Dendritic cell treated with granulocyte-macrophage colony-stimulating factor and Interleukin-4, amounts not matched to agents 40 ng/mL and 50 ng/mL, for 4 days (primary cell): Measurements from ENCODE around the gene MFSD6.
"Not testable (repeated sequence)": the region's sequence is repeated elsewhere in the genome, so short reads cannot be mapped to it uniquely, and the experiment has no call there.

Source experiments
- H3K27ac Mint-ChIP-seq: one replicate; pipeline ENCODE4 v1.8.0; 2022; ENCODE audit warnings: mild to moderate bottlenecking, mixed read lengths
- H3K27me3 Mint-ChIP-seq: one replicate; pipeline ENCODE4 v1.8.0; 2022; ENCODE audit warnings: mild to moderate bottlenecking, mixed read lengths
- H3K36me3 Mint-ChIP-seq: one replicate; pipeline ENCODE4 v1.8.0; 2022; ENCODE audit warnings: low read depth, mixed read lengths
- H3K4me1 Mint-ChIP-seq: one replicate; pipeline ENCODE4 v1.8.0; 2022; ENCODE audit warnings: low read depth, mixed read lengths
- H3K4me3 Mint-ChIP-seq: one replicate; pipeline ENCODE4 v1.8.0; 2022; ENCODE audit warnings: mild to moderate bottlenecking, moderate library complexity, mixed read lengths
- H3K9me3 Mint-ChIP-seq: one replicate; pipeline ENCODE4 v1.8.0; 2022; ENCODE audit warnings: mixed read lengths
- intact Hi-C: fragments of 100-400 bp; cut with micrococcal nuclease; formaldehyde crosslinking; loops from one replicate; pipeline ENCODE4 v1.15.0; 2022

Gene MFSD6

DNA sequence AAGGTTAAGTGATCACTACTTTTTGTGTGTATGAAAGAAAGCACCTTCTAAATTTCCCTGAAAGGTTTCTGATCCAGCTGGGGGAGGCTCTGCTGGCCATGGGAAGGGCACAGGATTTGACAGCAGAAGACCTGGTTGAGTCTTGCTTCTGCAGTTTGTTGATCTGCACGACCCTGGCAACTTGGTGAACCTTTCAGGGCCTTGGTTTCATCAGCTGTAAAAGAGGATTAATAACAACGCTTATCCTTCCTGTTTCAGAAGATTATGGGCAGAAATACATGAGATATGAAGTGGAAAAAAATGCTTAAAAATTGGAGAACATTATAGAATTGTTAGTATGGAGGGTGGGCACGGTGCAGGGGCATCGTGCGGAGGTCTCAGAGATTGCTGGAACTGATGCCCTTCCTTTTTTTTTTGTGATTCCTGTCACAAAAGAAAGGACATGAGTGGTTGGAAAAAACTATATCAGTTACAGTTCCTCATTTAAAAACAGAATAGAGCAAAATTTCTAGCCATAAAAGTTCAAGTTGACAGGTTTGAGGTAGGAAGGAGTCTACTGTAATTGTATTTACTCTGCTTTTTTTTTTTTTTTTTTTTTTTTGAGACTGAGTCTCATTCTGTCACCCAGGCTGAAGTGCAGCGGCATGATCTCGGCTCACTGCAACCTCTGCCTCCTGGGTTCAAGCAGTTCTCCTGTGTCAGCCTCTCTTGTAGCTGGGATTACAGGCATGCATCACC is 47.4 kb downstream of the MFSD6 start:
- H3K4me3 Mint-ChIP-seq: no peak overlapping the region
- no peaks in the 10 kb centered on the region for H3K9me3 Mint-ChIP-seq
- intact Hi-C loops: no loop called here
- H3K27ac Mint-ChIP-seq: peak overlapping the region; percentile 58
- H3K36me3 Mint-ChIP-seq: peaks cover 21% of the 10 kb centered on the region
- H3K27me3 Mint-ChIP-seq: no peaks in the 10 kb centered on the region
- peaks cover 31% of the 10 kb centered on the region for H3K4me1 Mint-ChIP-seq

DNA sequence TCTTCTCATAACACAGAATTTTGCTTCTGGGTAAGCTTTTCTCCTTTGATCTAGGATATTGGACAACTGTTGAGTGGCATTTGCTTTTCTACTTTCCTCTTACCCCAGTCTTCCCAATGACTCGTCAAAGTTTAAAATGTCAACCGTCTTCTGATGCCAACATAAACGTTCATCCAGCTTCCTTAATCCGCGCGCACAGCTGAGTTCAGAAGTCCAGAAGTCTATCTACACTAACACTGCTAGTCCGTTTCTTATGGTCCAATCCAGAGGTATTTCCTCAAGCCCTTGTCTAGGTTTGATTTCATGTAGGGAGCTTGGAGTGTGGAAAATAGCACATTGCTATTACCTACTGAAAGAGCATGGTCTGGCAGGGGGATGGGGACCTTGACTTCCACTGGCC is 48.7 kb downstream of the MFSD6 start:
- no peak overlapping the region for H3K27ac Mint-ChIP-seq
- no peaks in the 10 kb centered on the region for H3K27me3 Mint-ChIP-seq
- no peak overlapping the region for H3K4me3 Mint-ChIP-seq
- intact Hi-C loops: no loop called here
- peaks cover 20% of the 10 kb centered on the region for H3K4me1 Mint-ChIP-seq
- H3K9me3 Mint-ChIP-seq: no peaks in the 10 kb centered on the region
- H3K36me3 Mint-ChIP-seq: peaks cover 21% of the 10 kb centered on the region

DNA sequence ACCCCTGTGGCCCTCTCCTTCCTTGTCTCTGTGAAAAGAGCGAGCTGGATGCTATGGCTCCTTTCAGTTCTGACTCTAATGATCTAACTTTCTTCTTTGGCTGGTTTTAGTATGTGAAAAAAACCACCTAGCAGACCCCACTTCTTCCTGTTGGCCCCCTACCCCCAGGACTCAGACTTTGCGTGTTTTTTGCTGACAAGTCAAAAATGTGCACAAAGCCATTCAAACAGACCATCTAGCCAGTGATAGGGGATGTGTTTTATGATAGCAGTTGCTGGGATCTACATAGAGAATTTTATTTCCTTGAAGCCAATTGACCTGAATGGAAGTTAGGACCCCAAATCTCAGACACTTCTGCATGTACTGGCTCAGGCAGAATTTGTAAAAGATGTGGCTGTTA is 49.1 kb downstream of the MFSD6 start:
- Mint-ChIP-seq H3K27me3 (no peaks in the 10 kb centered on the region), H3K27ac (no peak overlapping the region), H3K36me3 (peaks cover 21% of the 10 kb centered on the region), H3K9me3 (no peaks in the 10 kb centered on the region), H3K4me1 (peaks cover 16% of the 10 kb centered on the region), H3K4me3 (no peak overlapping the region)
- intact Hi-C loops: no loop called here

DNA sequence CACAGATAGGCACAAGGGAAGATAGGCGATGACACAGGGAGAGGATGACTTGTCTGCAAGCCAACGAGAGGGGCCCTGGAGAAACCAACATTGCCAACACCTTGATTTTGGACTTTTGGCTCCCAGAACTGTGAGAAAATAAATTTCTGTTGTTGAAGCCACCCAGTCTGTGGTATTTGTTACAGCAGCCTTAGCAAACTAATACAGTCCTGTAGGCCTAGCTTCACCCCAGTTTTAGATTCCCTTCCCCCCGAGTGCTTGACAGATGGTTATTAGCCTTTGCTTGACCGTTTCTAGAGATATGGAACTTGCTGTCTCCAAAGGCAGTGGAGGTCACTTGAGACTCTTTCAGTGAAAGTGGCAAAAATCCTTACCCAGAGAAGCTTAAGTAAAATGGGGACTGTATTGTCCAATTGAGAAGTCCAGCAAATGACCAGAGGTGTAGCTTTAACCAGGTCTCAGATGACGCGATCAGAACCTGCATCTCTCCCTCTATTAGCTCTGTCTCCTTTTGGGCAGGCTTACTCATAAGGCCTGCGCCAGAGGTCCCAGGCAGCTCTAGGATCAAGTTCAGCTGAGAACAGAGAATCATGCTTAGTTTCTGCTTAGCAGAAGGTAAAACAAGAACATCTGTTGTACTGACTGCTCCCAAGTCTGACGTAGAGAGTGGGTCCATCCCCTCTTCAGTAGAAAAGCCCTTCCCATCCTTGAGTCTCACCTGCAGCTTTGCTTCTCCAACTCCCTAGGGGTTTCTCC is 50.4 kb downstream of the MFSD6 start:
- no peaks in the 10 kb centered on the region for H3K27me3 Mint-ChIP-seq
- H3K4me3 Mint-ChIP-seq: no peak overlapping the region
- H3K36me3 Mint-ChIP-seq: peaks cover 29% of the 10 kb centered on the region
- H3K4me1 Mint-ChIP-seq: peaks cover 6% of the 10 kb centered on the region
- H3K27ac Mint-ChIP-seq: no peak overlapping the region
- H3K9me3 Mint-ChIP-seq: no peaks in the 10 kb centered on the region
- intact Hi-C loops: no loop called here

DNA sequence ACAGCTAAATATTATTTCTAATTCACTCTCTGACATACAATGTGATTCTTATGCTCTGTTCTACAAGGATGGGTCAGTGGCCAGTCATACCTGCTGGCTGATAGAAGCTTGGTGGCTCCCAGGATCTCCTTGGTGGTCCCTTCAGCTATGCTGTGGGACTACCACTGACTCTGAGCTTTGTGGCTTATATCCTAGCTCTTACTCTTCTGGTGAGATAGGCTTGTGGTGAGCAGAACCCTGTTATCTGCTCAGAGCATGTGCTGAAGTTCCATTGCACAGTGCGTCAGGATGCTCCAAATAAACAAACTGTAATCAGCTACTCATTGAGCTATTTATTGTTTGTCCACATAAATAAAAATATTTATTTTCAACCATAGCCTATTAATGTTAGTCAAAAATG is 51.7 kb downstream of the MFSD6 start:
- Mint-ChIP-seq H3K9me3 (no peaks in the 10 kb centered on the region), H3K27me3 (no peaks in the 10 kb centered on the region), H3K36me3 (peaks cover 29% of the 10 kb centered on the region), H3K27ac (no peak overlapping the region), H3K4me1 (peaks cover 11% of the 10 kb centered on the region), H3K4me3 (no peak overlapping the region)
- intact Hi-C loops: no loop called here

DNA sequence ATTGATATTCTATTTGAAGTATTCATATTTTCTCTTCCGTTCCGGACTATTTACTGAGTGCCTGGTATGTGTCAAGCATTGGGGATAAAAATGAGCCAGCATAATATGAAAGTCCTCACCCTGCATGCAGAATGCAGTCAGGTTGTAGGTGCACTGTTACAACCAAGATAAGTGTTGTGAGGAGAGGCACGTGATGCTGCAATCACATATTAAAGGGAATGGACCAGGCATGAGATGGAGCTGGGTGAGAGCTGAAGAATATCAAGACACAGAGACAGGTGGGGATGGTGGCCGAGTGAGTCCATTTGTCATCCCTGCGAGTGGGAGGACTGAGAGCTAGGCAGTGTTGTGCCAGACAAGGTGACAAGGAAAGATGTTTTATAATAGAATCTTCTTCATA is 52.3 kb downstream of the MFSD6 start:
- peaks cover 29% of the 10 kb centered on the region for H3K36me3 Mint-ChIP-seq
- H3K27ac Mint-ChIP-seq: no peak overlapping the region
- intact Hi-C loops: no loop called here
- no peak overlapping the region for H3K4me3 Mint-ChIP-seq
- no peaks in the 10 kb centered on the region for H3K27me3 Mint-ChIP-seq
- no peaks in the 10 kb centered on the region for H3K9me3 Mint-ChIP-seq
- peaks cover 8% of the 10 kb centered on the region for H3K4me1 Mint-ChIP-seq

DNA sequence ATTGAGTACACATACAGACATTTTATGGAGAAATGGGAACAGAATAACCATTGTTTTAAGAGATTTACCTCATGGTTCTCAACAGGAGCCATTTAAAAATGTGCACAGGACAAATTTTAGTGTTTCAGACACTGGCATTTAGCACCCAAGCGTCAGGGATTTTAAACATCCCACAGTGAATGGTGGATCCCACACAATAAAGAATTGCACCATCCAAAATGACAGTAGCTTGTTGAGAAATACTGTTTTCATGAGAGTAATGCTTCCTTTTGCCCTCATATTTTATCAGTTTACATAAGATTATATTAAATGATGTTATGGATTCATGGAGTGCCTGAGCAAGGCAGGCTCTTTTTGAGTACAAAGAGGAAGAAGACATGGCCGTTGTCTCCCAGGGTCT is 54.0 kb downstream of the MFSD6 start:
- H3K9me3 Mint-ChIP-seq: no peaks in the 10 kb centered on the region
- no peak overlapping the region for H3K27ac Mint-ChIP-seq
- no peak overlapping the region for H3K4me3 Mint-ChIP-seq
- no peaks in the 10 kb centered on the region for H3K27me3 Mint-ChIP-seq
- intact Hi-C loops: no loop called here
- peaks cover 20% of the 10 kb centered on the region for H3K36me3 Mint-ChIP-seq
- peaks cover 5% of the 10 kb centered on the region for H3K4me1 Mint-ChIP-seq

DNA sequence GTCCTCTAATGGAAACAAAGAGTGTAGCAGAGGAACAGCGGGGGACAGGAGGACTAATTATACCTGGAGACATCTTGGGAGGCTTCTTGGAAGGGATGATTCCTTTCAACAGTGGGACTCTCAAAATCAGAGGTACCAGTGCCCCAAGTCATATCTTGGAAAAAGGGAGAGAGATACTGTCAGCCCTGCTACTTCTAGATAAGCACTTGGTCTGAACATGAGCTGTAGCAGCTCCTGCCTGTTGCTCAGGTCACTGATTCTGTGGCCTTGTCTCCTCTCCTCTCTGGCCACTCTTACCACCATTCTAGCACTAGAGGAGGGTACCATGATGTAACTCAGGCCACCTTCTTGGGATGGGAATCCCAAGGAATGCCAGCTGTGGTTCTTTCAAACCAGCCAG is 54.5 kb downstream of the MFSD6 start:
- Mint-ChIP-seq H3K4me1 (peaks cover 5% of the 10 kb centered on the region), H3K4me3 (no peak overlapping the region), H3K27me3 (no peaks in the 10 kb centered on the region), H3K36me3 (peaks cover 16% of the 10 kb centered on the region), H3K27ac (no peak overlapping the region), H3K9me3 (no peaks in the 10 kb centered on the region)
- intact Hi-C loops: no loop called here

DNA sequence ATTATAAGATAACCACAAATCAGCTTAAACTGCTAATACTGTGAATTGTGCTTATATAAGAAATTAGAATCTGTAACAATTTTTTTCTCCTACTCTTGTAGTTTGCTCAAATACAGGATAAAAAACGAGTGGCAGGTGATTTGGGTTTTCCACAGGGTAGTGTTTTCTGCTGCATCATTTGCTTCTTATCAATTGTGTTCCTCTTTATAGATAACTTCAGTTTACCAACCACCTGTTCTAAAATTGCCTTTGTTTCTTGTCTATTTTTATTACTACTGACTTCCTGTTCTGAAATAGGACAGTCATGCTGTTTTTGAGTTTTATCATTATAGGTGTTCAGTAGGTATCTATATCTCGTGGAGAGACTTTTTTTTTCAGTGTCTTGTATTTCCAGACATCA is 56.9 kb downstream of the MFSD6 start:
- Mint-ChIP-seq H3K4me1 (peaks cover 25% of the 10 kb centered on the region), H3K36me3 (peaks cover 8% of the 10 kb centered on the region), H3K4me3 (no peak overlapping the region), H3K9me3 (no peaks in the 10 kb centered on the region), H3K27ac (no peak overlapping the region), H3K27me3 (no peaks in the 10 kb centered on the region)
- intact Hi-C loops: no loop called here

DNA sequence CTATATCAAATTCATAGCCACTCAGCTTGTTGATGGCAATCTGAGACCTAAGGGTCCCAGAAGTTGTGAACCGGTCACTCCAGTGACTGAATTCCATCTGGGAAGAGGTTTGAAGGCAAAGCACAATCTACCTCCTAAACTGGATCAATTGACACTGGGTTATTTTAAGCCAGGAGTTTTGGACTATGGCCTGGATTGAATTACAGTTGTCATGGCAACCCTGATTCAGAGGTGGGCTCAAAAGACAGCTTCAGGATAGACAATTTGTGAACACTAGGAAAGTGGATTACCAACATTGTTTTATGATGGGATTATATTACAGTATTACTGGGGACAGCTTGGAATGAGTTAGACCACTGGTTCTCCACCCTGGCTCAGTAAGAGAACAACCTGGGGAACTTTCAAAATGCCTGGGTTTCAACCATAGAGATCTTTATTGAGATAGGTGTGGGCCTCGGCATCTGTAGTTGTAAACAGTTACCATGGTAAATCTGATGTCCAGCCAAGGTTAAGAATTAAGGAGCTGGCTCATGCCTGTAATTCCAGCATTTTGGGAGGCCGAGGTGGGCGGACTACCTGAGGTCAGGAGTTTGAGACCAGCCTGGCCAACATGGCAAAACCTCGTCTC is 58.8 kb downstream of the MFSD6 start:
- no peaks in the 10 kb centered on the region for H3K9me3 Mint-ChIP-seq
- H3K4me1 Mint-ChIP-seq: peaks cover 28% of the 10 kb centered on the region
- H3K4me3 Mint-ChIP-seq: no peak overlapping the region
- intact Hi-C loops: no loop called here
- H3K27ac Mint-ChIP-seq: no peak overlapping the region
- no peaks in the 10 kb centered on the region for H3K27me3 Mint-ChIP-seq
- H3K36me3 Mint-ChIP-seq: peaks cover 19% of the 10 kb centered on the region

DNA sequence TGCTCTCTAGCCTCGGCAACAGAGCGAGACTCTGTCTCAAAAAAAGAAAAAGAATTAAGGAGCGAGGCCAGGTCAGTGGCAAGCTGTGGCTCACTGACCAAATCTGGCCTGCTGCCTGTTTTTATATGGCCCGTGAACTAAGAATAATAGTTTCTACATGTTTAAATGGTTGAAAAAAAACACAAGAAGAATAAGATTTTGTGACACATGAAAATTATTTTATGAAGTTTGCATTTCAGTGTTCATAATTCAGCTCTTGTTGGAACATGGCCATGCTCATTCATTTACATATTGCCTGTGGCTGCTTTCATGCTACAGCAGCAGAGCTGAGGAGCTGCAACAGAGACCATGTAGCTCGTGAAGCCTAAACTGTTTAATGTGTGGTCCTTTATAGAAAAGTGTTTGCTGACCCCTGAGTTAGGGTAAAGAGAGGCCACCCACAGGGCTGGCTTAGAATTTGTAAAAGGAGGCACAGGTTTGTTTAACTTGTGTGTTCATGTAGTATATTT is 59.5 kb downstream of the MFSD6 start:
- H3K27me3 Mint-ChIP-seq: no peaks in the 10 kb centered on the region
- H3K36me3 Mint-ChIP-seq: peaks cover 23% of the 10 kb centered on the region
- H3K27ac Mint-ChIP-seq: peak overlapping the region; percentile 55
- no peaks in the 10 kb centered on the region for H3K9me3 Mint-ChIP-seq
- H3K4me1 Mint-ChIP-seq: peaks cover 28% of the 10 kb centered on the region
- intact Hi-C loops: no loop called here
- no peak overlapping the region for H3K4me3 Mint-ChIP-seq

DNA sequence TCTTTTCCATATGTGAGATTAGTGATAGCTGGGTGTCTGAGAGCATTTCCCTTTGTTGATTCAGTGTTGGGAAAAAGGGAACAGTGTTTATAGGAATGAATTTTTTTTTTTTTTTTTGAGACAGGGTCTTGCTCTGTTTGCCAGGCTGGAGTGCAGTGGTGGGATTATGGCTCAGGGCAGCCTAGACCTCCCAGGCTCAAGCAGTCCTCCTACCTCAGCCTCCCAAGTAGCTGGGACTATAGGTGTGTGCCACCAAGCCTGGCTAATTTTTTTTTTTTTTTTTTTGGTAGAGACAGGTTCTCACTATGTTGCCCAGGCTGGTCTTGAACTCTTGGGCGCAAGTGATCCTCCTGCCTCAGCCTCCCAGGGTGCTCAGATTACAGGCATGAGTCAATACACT is 60.2 kb downstream of the MFSD6 start:
- H3K4me3 Mint-ChIP-seq, intact Hi-C loops, H3K9me3 Mint-ChIP-seq, H3K27me3 Mint-ChIP-seq: not testable (repeated sequence)
- Mint-ChIP-seq H3K36me3 (peaks cover 24% of the 10 kb centered on the region), H3K4me1 (peaks cover 28% of the 10 kb centered on the region), H3K27ac (peak overlapping the region; percentile 55)

DNA sequence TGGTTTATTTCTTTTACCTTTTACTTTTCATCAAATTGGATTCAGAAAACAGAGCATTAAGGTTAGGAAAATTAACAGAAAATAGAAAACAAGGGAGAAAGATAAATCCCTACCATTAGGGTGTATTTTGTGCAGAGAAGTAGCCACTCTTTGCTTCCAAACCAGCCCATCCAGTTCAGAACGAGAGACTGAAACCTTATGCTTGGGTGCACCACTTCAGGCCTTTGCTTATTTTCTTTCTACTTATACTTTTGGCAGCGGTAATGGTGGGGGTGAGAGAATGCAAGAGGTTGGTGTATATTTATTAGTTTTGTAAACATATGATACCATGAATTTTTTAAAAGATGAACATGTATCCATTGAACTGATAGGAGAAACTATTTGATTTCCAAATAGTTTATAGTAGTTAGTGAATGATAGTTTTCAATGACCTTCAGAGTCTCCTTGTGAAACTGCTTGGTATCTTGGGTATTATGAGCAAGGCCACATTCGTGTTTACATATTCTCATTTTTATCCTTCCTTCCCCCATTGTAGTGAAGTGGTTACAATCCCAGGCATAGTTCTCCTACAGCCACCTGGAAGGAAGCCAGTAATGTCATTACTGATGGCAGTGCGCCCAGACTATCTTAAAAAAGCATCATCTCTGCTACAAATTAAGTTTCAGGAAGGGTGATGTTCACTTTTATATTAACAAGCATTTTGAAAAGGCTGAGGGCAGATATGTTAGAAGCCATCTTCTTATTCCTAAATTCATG is 60.8 kb downstream of the MFSD6 start:
- H3K4me3 Mint-ChIP-seq: no peak overlapping the region
- no peak overlapping the region for H3K27ac Mint-ChIP-seq
- peaks cover 6% of the 10 kb centered on the region for H3K9me3 Mint-ChIP-seq
- no peaks in the 10 kb centered on the region for H3K27me3 Mint-ChIP-seq
- intact Hi-C loops: no loop called here
- H3K36me3 Mint-ChIP-seq: peaks cover 28% of the 10 kb centered on the region
- H3K4me1 Mint-ChIP-seq: peaks cover 28% of the 10 kb centered on the region

DNA sequence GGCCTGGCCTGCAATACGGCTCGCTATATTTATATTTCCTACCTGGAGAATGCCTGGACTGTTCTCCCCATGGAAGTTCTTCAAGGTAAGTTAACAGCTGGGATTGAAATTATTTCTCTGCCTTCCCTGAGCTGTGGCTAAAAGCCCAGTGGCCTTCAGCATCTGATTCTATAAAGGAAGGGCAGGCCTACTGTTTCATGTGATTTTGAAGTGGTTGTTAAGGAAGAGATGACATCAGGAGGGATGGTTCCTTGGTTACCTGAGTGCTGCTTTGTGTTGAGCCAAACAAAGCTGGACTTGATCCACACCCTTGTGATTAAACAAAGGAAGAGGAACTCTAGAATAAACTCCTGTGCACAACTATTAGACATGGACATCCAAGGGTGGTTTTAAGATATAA is 61.6 kb downstream of the MFSD6 start:
- Mint-ChIP-seq H3K4me3 (no peak overlapping the region), H3K9me3 (peaks cover 9% of the 10 kb centered on the region), H3K36me3 (peaks cover 30% of the 10 kb centered on the region), H3K27ac (no peak overlapping the region), H3K27me3 (no peaks in the 10 kb centered on the region), H3K4me1 (peaks cover 23% of the 10 kb centered on the region)
- intact Hi-C loops: no loop called here
